Measurements from ENCODE around the gene GPR143.

GPR143 gene

GRCh38 chrX:9749146-9749692, 16.4 kb downstream of the GPR143 start:
- DNase-seq (ENCODE audit: low spot score in 2 of 2), result no peak
- ATAC-seq (ENCODE audit: low read depth), result no peak
- no peak overlapping the region for H3K27ac Mint-ChIP-seq
- H3K9me3 Mint-ChIP-seq, result peaks cover 4% of the 10 kb centered on the region
- H3K27me3 Mint-ChIP-seq, result peaks cover 7% of the 10 kb centered on the region
- H3K4me3 Mint-ChIP-seq, result no peak overlapping the region
- peaks cover 10% of the 10 kb centered on the region for H3K4me1 Mint-ChIP-seq
- peaks cover 6% of the 10 kb centered on the region for H3K36me3 Mint-ChIP-seq

DNA sequence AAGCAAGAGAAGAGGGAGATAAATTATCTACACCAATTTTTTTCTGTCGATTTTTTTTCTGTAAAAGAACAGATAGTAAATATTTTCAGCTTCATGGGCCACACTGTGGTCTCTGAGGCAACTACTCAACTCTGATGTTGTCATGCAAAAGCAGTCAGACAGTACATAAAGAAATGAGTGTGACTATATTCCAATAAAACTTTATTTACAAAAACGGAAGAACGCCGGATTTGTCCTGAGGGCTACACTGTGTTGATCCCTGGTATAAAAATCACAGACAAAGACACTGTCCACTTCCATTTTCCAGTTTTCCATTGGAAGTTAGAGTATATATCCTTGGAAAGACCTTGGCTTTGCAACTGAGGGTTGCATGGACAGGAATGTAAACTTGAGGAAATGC, 18.0 kb downstream of the GPR143 start:
- peaks cover 10% of the 10 kb centered on the region for H3K4me1 Mint-ChIP-seq

GRCh38 chrX:9746148-9746888, 19.3 kb downstream of the GPR143 start:
- H3K27me3 Mint-ChIP-seq, result peaks cover 7% of the 10 kb centered on the region
- no peak overlapping the region for H3K4me3 Mint-ChIP-seq
- H3K27ac Mint-ChIP-seq, result no peak overlapping the region
- peaks cover 6% of the 10 kb centered on the region for H3K36me3 Mint-ChIP-seq
- peaks cover 10% of the 10 kb centered on the region for H3K4me1 Mint-ChIP-seq
- DNase-seq (ENCODE audit: low spot score in 2 of 2) (no peak), ATAC-seq (ENCODE audit: low read depth) (no peak)
- peaks cover 4% of the 10 kb centered on the region for H3K9me3 Mint-ChIP-seq

More for the DNA sequence above, 18.0 kb downstream of the GPR143 start:
- peaks cover 7% of the 10 kb centered on the region for H3K27me3 Mint-ChIP-seq
- DNase-seq (ENCODE audit: low spot score in 2 of 2) (no peak), ATAC-seq (ENCODE audit: low read depth) (no peak)
- no peak overlapping the region for H3K4me3 Mint-ChIP-seq
- H3K36me3 Mint-ChIP-seq, result peaks cover 6% of the 10 kb centered on the region
- no peak overlapping the region for H3K27ac Mint-ChIP-seq
- peaks cover 4% of the 10 kb centered on the region for H3K9me3 Mint-ChIP-seq

GRCh38 chrX:9745417-9746115, 20.1 kb downstream of the GPR143 start:
- ATAC-seq (ENCODE audit: low read depth) (no peak), DNase-seq (ENCODE audit: low spot score in 2 of 2) (no peak)
- peaks cover 4% of the 10 kb centered on the region for H3K9me3 Mint-ChIP-seq
- peaks cover 6% of the 10 kb centered on the region for H3K27me3 Mint-ChIP-seq
- peaks cover 6% of the 10 kb centered on the region for H3K36me3 Mint-ChIP-seq
- no peak overlapping the region for H3K27ac Mint-ChIP-seq
- H3K4me1 Mint-ChIP-seq, result peaks cover 10% of the 10 kb centered on the region
- H3K4me3 Mint-ChIP-seq, result peak overlapping the region; percentile 57

GRCh38 chrX:9739130-9739529, 26.5 kb downstream of the GPR143 start:
- no peak overlapping the region for H3K4me3 Mint-ChIP-seq
- H3K9me3 Mint-ChIP-seq, result peaks cover under 1% of the 10 kb centered on the region
- peaks cover under 1% of the 10 kb centered on the region for H3K27me3 Mint-ChIP-seq
- H3K36me3 Mint-ChIP-seq, result no peaks in the 10 kb centered on the region
- no peaks in the 10 kb centered on the region for H3K4me1 Mint-ChIP-seq
- ATAC-seq (ENCODE audit: low read depth) (no peak), DNase-seq (ENCODE audit: low spot score in 2 of 2) (no peak)
- H3K27ac Mint-ChIP-seq, result no peak overlapping the region

- Mint-ChIP-seq H3K4me1 (no peaks in the 10 kb centered on the region), H3K4me3 (no peak overlapping the region), H3K36me3 (no peaks in the 10 kb centered on the region), H3K27ac (no peak overlapping the region), H3K27me3 (peaks cover 3% of the 10 kb centered on the region), H3K9me3 (peaks cover 3% of the 10 kb centered on the region)
- ATAC-seq (ENCODE audit: low read depth), result no peak
- no peak for DNase-seq (ENCODE audit: low spot score in 2 of 2)
These were observed 27.5 kb downstream of the GPR143 start for GRCh38 chrX:9738151-9738550.

GRCh38 chrX:9737363-9737762, 28.3 kb downstream of the GPR143 start:
- DNase-seq (ENCODE audit: low spot score in 2 of 2) (no peak), ATAC-seq (ENCODE audit: low read depth) (no peak)
- H3K4me1 Mint-ChIP-seq, result no peaks in the 10 kb centered on the region
- H3K36me3 Mint-ChIP-seq, result no peaks in the 10 kb centered on the region
- H3K27ac Mint-ChIP-seq, result no peak overlapping the region
- peaks cover 3% of the 10 kb centered on the region for H3K27me3 Mint-ChIP-seq
- peaks cover 3% of the 10 kb centered on the region for H3K9me3 Mint-ChIP-seq
- H3K4me3 Mint-ChIP-seq, result no peak overlapping the region

- H3K27me3 Mint-ChIP-seq, result peaks cover 3% of the 10 kb centered on the region
- DNase-seq (ENCODE audit: low spot score in 2 of 2) (no peak), ATAC-seq (ENCODE audit: low read depth) (no peak)
- H3K9me3 Mint-ChIP-seq, result peaks cover 5% of the 10 kb centered on the region
- H3K4me1 Mint-ChIP-seq, result peaks cover 5% of the 10 kb centered on the region
- H3K4me3 Mint-ChIP-seq, result no peak overlapping the region
- peaks cover 2% of the 10 kb centered on the region for H3K36me3 Mint-ChIP-seq
- H3K27ac Mint-ChIP-seq, result no peak overlapping the region
These were observed 34.9 kb downstream of the GPR143 start for GRCh38 chrX:9730752-9731151.

DNA sequence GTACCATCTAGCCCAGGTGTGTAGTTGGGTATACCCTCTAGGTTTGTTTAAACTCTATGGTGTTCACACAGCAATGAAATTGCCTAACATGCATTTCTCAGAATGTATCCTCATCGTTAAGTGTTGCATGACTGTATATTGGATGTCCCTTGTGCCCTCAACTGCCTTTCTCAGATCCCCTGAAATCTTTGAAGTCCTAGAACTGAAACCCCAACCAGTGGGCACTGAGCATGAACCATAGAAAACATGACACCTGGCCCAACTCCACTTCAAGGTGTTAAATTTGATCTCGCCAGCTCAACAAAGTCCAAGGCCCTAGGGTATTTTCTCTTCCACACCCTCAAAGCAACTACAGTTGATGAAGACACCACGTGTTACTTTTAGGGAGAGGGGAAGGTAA, 35.6 kb downstream of the GPR143 start:
- Mint-ChIP-seq H3K36me3 (peaks cover 2% of the 10 kb centered on the region), H3K9me3 (peaks cover 5% of the 10 kb centered on the region), H3K27ac (no peak overlapping the region), H3K4me3 (no peak overlapping the region), H3K27me3 (peaks cover 3% of the 10 kb centered on the region), H3K4me1 (peaks cover 5% of the 10 kb centered on the region)
- DNase-seq (ENCODE audit: low spot score in 2 of 2), result no peak
- ATAC-seq (ENCODE audit: low read depth), result no peak

DNA sequence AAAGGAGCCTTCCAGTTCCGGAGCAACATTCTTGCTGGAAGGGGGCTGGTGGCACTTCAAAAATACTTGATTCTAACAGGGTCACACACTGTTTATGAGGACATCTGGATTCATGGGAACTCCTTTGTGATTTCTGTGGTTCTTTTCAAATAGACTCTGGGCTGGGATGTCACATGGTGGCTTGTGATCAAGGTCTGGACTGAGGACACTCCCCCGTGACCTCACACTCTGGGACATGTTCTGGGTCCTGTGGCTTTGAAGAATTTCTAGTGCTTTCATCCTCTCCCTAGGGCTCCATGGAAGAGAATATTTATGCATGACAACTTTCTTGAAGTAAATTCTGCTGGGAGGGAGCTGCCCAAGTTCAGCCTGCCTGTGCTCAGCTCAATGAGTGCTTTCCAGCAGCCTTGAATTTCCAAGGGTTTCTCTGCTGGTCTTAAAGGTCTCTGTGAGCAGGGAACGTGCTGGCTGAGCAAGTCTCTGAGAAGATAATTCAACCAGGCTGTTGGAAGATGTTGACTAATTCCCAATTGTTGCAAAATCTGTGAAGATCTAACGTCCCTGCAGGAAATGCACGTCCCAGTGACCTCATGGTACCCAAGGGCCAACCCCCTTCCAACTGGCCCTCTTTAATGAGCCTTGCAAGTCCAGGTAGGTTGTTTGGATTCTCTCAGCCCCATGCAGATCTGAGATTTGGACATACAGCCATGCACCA, 36.3 kb downstream of the GPR143 start:
- peaks cover 2% of the 10 kb centered on the region for H3K36me3 Mint-ChIP-seq

DNA sequence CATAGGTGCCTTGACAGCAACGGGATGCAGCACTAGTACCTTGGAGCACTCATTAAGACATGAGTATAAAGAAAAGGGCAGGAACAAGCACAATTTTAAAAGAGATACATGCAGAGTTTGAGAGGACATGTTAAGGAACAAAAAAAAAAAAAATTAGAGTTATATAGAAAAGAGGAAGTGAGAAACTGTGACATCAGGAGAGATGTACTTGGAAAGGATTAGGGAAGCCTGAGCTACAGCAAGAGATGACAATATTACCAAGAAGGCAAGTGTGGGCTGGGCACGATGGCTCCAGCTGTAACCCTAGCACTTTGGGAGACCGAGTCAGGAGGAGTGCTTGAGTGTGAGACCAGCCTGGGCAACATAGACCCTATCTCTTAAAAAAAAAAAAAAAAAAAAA, 37.4 kb downstream of the GPR143 start:
- Mint-ChIP-seq H3K36me3 (peaks cover 2% of the 10 kb centered on the region), H3K4me1 (peaks cover 5% of the 10 kb centered on the region), H3K27ac (no peak overlapping the region), H3K27me3 (no peaks in the 10 kb centered on the region), H3K9me3 (peaks cover 2% of the 10 kb centered on the region), H3K4me3 (no peak overlapping the region)
- peak; percentile 21 for ATAC-seq (ENCODE audit: low read depth)
- no peak for DNase-seq (ENCODE audit: low spot score in 2 of 2)

More for the DNA sequence above, 36.3 kb downstream of the GPR143 start:
- DNase-seq (ENCODE audit: low spot score in 2 of 2), result no peak
- Mint-ChIP-seq H3K4me3 (no peak overlapping the region), H3K27ac (no peak overlapping the region), H3K9me3 (peaks cover 5% of the 10 kb centered on the region), H3K27me3 (peaks cover 3% of the 10 kb centered on the region), H3K4me1 (peaks cover 5% of the 10 kb centered on the region)
- no peak for ATAC-seq (ENCODE audit: low read depth)

DNA sequence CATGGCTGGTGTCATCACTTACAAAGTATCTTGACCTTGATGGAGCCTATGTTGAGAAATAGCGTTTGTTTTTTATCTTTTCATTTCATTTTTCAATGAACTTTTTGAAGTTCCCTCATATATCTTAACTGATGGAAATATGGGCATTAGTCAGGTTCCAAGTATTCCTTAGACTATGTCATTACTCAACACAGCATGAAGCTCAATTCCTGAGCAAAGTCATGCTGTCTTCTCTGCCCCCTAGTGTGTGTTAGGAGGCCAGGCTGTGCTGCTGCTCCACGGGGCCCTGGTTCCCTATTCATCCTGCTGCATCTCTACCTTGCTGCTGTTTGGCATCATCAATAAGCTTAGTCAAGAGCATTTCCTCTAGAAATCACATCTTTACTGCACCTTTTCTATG, 40.9 kb downstream of the GPR143 start:
- Mint-ChIP-seq H3K9me3 (peaks cover 7% of the 10 kb centered on the region), H3K27ac (no peak overlapping the region), H3K4me1 (peaks cover 5% of the 10 kb centered on the region), H3K27me3 (no peaks in the 10 kb centered on the region), H3K36me3 (peaks cover 19% of the 10 kb centered on the region), H3K4me3 (no peak overlapping the region)
- no peak for DNase-seq (ENCODE audit: low spot score in 2 of 2)
- no peak for ATAC-seq (ENCODE audit: low read depth)

DNA sequence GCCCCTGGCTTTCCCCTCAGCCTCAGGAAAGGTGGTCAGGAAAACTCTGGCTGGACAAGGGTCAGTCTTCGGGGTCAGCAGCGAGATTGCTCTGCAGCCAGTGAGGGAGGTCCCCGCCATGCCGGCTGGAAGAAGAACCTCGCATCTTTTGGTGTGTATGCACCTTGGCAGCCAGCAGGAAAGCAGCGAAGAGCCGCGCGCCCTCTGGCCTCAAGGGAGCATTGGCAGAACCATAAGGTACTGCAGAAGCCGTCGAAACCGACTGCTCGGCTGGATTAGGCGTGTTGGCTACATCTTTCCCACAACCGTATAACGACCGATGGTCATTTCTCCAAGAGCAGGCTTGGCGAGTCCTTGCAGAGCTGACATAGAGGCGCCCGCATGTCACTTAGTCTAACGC, 48.3 kb downstream of the GPR143 start:
- H3K27me3 Mint-ChIP-seq, result no peaks in the 10 kb centered on the region
- peaks cover 4% of the 10 kb centered on the region for H3K9me3 Mint-ChIP-seq
- H3K4me3 Mint-ChIP-seq, result no peak overlapping the region
- H3K36me3 Mint-ChIP-seq, result peaks cover 42% of the 10 kb centered on the region
- DNase-seq (ENCODE audit: low spot score in 2 of 2) (no peak), ATAC-seq (ENCODE audit: low read depth) (no peak)
- no peaks in the 10 kb centered on the region for H3K4me1 Mint-ChIP-seq
- no peak overlapping the region for H3K27ac Mint-ChIP-seq

DNA sequence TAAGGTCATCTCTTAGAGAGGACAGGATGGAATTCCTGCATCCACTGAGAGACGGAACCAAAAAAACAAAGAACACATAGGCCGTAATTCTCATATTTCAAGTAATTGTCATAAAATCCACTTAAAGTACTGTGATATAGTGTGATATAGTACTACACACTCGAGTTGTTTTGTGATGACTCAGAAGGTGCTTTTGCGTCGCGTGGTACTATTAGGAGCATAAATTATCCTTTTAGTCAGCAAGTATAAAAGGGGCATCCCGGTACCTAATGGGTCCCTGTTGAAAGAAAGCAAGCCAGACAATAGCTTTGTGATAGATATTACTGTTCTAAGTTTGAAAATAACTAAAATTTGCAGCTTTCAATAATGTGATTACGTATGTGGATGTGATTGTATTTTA, 55.3 kb downstream of the GPR143 start:
- Mint-ChIP-seq H3K36me3 (peaks cover 19% of the 10 kb centered on the region), H3K4me3 (no peak overlapping the region), H3K27ac (no peak overlapping the region), H3K27me3 (no peaks in the 10 kb centered on the region), H3K4me1 (peaks cover 8% of the 10 kb centered on the region), H3K9me3 (no peaks in the 10 kb centered on the region)
- ATAC-seq (ENCODE audit: low read depth) (no peak), DNase-seq (ENCODE audit: low spot score in 2 of 2) (no peak)

All from memory B cell (primary cell).